ENCODE measurements around the gene TSC22D2. TPM values are rescaled to one million over a fixed set of nuclear protein-coding genes. Genes with fewer than 3 reads are reported as not detected.

Gene TSC22D2
- total RNA-seq, 4 donors from 2014 or later: 8.5 to 20.0 (median 15.2) TPM

- TF ChIP-seq CTCF (IDR thresholded peaks at IDR 0.05) (no peak), POLR2A (IDR thresholded peaks at IDR 0.05) (no peak)
- no peak overlapping the region for H3K27ac ChIP-seq
- intact Hi-C loops (cut with DNase I): no loop called here
- no peaks in the 10 kb centered on the region for H3K9me3 ChIP-seq
- no peaks in the 10 kb centered on the region for H3K36me3 ChIP-seq
- 54 to 71% methylated on average over 3 of the region's 3 CpGs for WGBS, 2 donors
- H3K27me3 ChIP-seq: no peaks in the 10 kb centered on the region
- H3K4me1 ChIP-seq: peaks cover 0 to 16% (median 7%) of the 10 kb centered on the region in 3 donors
- no peak overlapping the region for H3K4me3 ChIP-seq
- no peak for DNase-seq
Measured at GRCh38 chr3:150376001-150376848, 31.9 kb upstream of the TSC22D2 start.

- Histone ChIP-seq H3K27me3 (no peaks in the 10 kb centered on the region), H3K36me3 (no peaks in the 10 kb centered on the region), H3K4me3 (no peak overlapping the region), H3K27ac (no peak overlapping the region), H3K9me3 (no peaks in the 10 kb centered on the region), H3K4me1 (peaks cover 0 to under 1% (median 0%) of the 10 kb centered on the region in 3 donors)
- no peak for TF ChIP-seq CTCF (IDR thresholded peaks at IDR 0.05)
- TF ChIP-seq POLR2A (IDR thresholded peaks at IDR 0.05): no peak
- DNase-seq: no peak
- 50 to 100% methylated on average over 1 of the region's 1 CpG for whole genome bisulfite sequencing, 2 donors
- intact Hi-C loops (cut with DNase I): no loop called here
Measured at GRCh38 chr3:150377601-150378300, 30.3 kb upstream of the TSC22D2 start.

- Histone ChIP-seq H3K27ac (no peak overlapping the region), H3K4me1 (no peaks in the 10 kb centered on the region), H3K9me3 (no peaks in the 10 kb centered on the region), H3K36me3 (no peaks in the 10 kb centered on the region), H3K27me3 (no peaks in the 10 kb centered on the region), H3K4me3 (no peak overlapping the region)
- WGBS, 2 donors: 89 to 99% methylated on average over 6 of the region's 6 CpGs
- intact Hi-C loops (cut with DNase I): no loop called here
- TF ChIP-seq POLR2A (IDR thresholded peaks at IDR 0.05) (no peak), CTCF (IDR thresholded peaks at IDR 0.05) (no peak)
- DNase-seq: no peak
Measured at GRCh38 chr3:150378301-150378748, 29.8 kb upstream of the TSC22D2 start.

- intact Hi-C loops (cut with DNase I): no loop called here
- WGBS, 2 donors: 100% methylated on average over 1 of the region's 1 CpG; no CpG with 5 or more reads in 1 of the 2 donors
- no peak for TF ChIP-seq POLR2A (IDR thresholded peaks at IDR 0.05)
- TF ChIP-seq CTCF (IDR thresholded peaks at IDR 0.05): no peak
Measured at GRCh38 chr3:150379469-150379868, 28.6 kb upstream of the TSC22D2 start.

More at GRCh38 chr3:150379469-150379868, 28.6 kb upstream of the TSC22D2 start:
- Histone ChIP-seq H3K27me3 (no peaks in the 10 kb centered on the region), H3K4me3 (no peak overlapping the region), H3K4me1 (no peaks in the 10 kb centered on the region), H3K36me3 (no peaks in the 10 kb centered on the region), H3K27ac (no peak overlapping the region), H3K9me3 (no peaks in the 10 kb centered on the region)
- DNase-seq: no peak
